HG02763 (cell line): ENCODE measurements around the gene AR.

ENCODE experiments used
- ATAC-seq: cut with Tn5 transposase; IDR thresholded peaks from one replicate; pipeline ENCODE4 v1.9.1; 2021; ENCODE audit warnings: mild to moderate bottlenecking, moderate library complexity; ENCODE audit not compliant: unreplicated experiment

AR gene

DNA sequence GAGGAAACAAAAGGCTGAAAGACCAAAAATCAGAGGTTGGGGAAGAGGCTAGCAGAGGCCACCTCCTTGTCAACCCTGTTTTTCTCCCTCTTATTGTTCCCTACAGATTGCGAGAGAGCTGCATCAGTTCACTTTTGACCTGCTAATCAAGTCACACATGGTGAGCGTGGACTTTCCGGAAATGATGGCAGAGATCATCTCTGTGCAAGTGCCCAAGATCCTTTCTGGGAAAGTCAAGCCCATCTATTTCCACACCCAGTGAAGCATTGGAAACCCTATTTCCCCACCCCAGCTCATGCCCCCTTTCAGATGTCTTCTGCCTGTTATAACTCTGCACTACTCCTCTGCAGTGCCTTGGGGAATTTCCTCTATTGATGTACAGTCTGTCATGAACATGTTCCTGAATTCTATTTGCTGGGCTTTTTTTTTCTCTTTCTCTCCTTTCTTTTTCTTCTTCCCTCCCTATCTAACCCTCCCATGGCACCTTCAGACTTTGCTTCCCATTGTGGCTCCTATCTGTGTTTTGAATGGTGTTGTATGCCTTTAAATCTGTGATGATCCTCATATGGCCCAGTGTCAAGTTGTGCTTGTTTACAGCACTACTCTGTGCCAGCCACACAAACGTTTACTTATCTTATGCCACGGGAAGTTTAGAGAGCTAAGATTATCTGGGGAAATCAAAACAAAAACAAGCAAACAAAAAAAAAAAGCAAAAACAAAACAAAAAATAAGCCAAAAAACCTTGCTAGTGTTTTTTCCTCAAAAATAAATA lies 179.9 kb downstream of the AR start:
- ATAC-seq = no peak

DNA sequence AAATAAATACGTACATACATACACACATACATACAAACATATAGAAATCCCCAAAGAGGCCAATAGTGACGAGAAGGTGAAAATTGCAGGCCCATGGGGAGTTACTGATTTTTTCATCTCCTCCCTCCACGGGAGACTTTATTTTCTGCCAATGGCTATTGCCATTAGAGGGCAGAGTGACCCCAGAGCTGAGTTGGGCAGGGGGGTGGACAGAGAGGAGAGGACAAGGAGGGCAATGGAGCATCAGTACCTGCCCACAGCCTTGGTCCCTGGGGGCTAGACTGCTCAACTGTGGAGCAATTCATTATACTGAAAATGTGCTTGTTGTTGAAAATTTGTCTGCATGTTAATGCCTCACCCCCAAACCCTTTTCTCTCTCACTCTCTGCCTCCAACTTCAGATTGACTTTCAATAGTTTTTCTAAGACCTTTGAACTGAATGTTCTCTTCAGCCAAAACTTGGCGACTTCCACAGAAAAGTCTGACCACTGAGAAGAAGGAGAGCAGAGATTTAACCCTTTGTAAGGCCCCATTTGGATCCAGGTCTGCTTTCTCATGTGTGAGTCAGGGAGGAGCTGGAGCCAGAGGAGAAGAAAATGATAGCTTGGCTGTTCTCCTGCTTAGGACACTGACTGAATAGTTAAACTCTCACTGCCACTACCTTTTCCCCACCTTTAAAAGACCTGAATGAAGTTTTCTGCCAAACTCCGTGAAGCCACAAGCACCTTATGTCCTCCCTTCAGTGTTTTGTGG lies 180.7 kb downstream of the AR start:
- ATAC-seq = no peak

DNA sequence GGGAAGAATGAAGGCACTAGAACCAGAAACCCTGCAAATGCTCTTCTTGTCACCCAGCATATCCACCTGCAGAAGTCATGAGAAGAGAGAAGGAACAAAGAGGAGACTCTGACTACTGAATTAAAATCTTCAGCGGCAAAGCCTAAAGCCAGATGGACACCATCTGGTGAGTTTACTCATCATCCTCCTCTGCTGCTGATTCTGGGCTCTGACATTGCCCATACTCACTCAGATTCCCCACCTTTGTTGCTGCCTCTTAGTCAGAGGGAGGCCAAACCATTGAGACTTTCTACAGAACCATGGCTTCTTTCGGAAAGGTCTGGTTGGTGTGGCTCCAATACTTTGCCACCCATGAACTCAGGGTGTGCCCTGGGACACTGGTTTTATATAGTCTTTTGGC lies 181.7 kb downstream of the AR start:
- ATAC-seq = no peak

DNA sequence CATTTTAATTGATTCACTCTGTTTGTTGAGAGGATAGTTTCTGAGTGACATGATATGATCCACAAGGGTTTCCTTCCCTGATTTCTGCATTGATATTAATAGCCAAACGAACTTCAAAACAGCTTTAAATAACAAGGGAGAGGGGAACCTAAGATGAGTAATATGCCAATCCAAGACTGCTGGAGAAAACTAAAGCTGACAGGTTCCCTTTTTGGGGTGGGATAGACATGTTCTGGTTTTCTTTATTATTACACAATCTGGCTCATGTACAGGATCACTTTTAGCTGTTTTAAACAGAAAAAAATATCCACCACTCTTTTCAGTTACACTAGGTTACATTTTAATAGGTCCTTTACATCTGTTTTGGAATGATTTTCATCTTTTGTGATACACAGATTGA lies 182.2 kb downstream of the AR start:
- no peak for ATAC-seq

DNA sequence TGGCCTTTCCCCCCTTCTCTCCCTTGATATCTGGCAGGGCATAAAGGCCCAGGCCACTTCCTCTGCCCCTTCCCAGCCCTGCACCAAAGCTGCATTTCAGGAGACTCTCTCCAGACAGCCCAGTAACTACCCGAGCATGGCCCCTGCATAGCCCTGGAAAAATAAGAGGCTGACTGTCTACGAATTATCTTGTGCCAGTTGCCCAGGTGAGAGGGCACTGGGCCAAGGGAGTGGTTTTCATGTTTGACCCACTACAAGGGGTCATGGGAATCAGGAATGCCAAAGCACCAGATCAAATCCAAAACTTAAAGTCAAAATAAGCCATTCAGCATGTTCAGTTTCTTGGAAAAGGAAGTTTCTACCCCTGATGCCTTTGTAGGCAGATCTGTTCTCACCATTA lies 183.8 kb downstream of the AR start:
- ATAC-seq = no peak

DNA sequence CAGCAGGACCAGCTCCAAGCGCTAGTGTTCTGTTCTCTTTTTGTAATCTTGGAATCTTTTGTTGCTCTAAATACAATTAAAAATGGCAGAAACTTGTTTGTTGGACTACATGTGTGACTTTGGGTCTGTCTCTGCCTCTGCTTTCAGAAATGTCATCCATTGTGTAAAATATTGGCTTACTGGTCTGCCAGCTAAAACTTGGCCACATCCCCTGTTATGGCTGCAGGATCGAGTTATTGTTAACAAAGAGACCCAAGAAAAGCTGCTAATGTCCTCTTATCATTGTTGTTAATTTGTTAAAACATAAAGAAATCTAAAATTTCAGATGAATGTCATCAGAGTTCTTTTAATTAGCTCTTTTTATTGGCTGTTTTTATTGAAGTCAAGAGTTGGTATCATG lies 186.5 kb downstream of the AR start:
- no peak for ATAC-seq

- no peak for ATAC-seq
These were observed 187.2 kb downstream of the AR start for GRCh38 chrX:67731061-67731460.

DNA sequence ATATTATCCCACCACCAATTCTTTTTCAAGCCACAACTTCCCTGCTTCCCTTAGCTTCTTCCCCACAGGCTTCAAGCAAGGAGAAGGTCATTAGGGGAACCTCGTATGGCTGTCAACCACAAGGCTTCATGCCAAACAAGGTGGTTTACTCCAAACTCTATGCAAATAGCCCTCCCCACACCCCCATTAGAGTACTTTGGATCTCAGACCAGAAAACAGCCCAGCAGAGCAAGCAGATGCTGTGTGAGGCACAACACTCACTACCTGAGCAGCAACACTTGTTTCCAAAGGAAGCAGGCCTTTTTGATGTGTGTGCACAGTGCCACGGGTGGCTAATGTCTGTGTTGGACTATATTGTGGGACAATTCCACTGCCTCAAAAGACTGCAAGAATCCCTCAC lies 189.0 kb downstream of the AR start:
- no peak for ATAC-seq

DNA sequence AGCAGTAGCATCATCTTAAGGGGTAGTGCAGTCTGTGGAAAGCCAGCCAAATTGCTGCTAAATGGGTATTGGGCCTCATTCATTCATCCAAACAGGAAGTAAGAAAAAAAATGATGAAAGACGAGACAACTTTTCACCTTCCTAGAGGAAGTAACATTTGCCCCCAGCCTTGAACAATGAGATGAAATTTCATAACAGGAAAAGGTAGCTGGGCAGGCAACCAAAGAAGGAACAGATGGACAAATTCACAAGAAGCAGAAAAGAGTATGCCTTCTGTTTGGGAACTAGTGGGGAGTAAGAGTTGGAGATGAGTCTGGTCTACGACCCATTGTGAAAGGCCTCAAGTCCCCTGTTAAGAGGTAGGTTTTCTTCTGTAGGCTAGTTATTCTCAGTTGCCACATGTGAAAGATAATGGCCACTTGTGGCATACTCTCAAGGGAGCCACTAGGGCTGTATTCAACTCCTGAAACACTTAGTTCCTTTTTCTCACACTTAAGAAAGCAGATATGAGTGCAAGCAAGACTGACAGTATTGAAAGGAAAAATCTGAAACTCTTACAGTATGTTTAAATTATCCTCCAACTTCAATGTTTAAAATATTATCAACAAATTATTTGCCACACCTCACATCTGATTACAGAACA lies 190.4 kb downstream of the AR start:
- no peak for ATAC-seq

DNA sequence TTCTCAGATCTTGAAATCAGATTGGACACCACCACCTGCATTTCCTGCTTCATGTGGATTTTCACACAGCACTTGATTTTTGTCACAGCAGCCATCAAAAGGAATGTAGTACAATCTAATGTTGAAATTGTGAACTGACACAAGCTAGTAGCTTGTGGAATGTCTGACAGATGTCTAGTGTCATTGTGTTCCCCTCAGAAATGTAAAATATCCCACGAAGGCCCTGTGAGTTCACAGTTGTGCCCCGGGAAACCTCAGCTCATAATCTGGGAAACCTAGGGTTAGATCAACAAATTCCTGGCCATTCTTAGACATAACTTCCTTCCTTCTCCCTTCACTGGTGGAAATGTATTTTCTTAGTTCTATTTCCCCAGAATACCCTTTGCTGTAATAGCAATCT lies 205.7 kb downstream of the AR start:
- no peak for ATAC-seq

DNA sequence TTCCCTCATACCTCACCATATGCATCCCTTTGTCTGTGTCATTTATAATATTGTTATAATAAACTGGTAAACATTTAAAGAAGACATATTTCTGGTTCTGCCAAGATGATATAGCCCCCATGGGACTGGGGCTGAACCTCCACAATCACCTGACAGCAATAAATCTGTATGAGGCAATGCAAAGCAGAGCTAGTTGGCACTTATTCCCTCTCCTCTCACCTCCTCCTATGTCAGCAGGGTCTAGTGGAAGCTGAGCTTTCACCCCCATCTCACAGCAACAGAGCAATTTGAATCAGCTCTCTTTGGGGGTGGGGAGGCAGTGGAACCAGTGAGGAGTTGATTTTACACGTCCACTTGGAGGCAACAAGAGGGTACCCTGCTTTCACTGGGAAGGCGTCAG lies 206.9 kb downstream of the AR start:
- no peak for ATAC-seq

- no peak for ATAC-seq
These were observed 215.2 kb downstream of the AR start for GRCh38 chrX:67759018-67759417.

DNA sequence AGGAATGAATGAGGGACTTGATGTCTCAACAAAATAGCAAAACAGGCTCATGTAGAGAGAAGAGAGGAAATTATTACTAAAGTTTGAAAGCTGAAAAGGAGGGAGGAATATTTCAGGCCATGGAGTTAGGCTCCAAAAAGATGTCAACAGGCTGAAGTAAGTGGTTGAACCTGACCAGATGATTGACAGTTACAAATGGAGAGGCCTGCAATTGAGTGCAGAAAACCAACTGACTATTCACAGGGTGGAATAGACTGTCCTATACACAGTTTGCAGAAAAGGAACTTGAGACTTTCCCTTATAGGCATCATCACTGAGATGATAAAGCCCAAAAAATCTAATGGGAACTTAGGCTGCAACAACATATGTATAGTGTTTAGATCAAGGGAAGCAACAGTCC lies 233.3 kb downstream of the AR start:
- ATAC-seq = no peak

- no peak for ATAC-seq
These were observed 235.3 kb downstream of the AR start for GRCh38 chrX:67779099-67779498.
